ENCODE data around the gene SHISA6. TPM values are rescaled to one million over a fixed set of nuclear protein-coding genes. Genes with fewer than 3 reads are reported as not detected.

The SHISA6 gene
- polyA plus RNA-seq, 1 of the 3 experiments (the other 2 are of a cell fraction), result not detected

DNA sequence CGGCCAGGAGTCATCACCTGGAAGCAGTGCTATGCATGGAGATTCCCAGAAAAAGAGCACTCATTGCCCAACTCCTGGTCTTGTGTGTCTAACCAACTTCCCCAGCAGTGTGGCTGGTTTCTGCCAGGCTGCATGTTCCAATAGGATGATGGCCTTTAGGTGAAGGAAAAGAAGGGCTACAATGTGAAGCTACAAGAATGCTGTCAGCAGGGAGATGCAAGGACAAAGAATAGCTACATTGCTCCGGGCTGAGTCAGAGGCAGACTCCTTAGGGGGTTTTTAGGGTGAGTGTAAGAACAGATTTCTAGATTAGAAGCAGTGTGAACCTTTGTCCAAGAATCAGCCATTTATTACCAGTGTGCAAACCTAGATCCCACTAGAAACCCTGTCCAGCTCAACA is 294.2 kb downstream of the SHISA6 start:
- TF ChIP-seq RCOR1 (IDR thresholded peaks at IDR 0.05; ENCODE audit: low read length) (no peak), NRF1 (IDR thresholded peaks at IDR 0.05; ENCODE audit: low read depth, low read length) (no peak), TAF1 (IDR thresholded peaks at IDR 0.05; ENCODE audit: borderline replicate concordance, low read depth, low read length) (no peak), MXI1 (IDR thresholded peaks at IDR 0.05; ENCODE audit: low read depth, low read length) (no peak), RXRA (IDR thresholded peaks at IDR 0.05; ENCODE audit: borderline replicate concordance, low read depth) (no peak)
- TF ChIP-seq, protein P1, sequence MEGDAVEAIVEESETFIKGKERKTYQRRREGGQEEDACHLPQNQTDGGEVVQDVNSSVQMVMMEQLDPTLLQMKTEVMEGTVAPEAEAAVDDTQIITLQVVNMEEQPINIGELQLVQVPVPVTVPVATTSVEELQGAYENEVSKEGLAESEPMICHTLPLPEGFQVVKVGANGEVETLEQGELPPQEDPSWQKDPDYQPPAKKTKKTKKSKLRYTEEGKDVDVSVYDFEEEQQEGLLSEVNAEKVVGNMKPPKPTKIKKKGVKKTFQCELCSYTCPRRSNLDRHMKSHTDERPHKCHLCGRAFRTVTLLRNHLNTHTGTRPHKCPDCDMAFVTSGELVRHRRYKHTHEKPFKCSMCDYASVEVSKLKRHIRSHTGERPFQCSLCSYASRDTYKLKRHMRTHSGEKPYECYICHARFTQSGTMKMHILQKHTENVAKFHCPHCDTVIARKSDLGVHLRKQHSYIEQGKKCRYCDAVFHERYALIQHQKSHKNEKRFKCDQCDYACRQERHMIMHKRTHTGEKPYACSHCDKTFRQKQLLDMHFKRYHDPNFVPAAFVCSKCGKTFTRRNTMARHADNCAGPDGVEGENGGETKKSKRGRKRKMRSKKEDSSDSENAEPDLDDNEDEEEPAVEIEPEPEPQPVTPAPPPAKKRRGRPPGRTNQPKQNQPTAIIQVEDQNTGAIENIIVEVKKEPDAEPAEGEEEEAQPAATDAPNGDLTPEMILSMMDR (IDR thresholded peaks at IDR 0.05), result no peak
- Histone ChIP-seq H3K4me2 (no peak overlapping the region), H3K9ac (no peak overlapping the region), H3K9me3 (no peaks in the 10 kb centered on the region), H3K79me2 (ENCODE audit: insufficient read depth) (no peaks in the 10 kb centered on the region), H3K9me2 (no peaks in the 10 kb centered on the region), H3K36me3 (replicated peaks in 1 of 2; ENCODE audit: control insufficient read depth in 1 of 2, insufficient read depth in 2 of 2, low read length in 1 of 2) (no peaks in the 10 kb centered on the region), H4K20me1 (ENCODE audit: insufficient read depth) (no peaks in the 10 kb centered on the region), H3K27ac (ENCODE audit: low read depth in 2 of 2, low read length in 1 of 2) (no peak overlapping the region), H3K4me1 (ENCODE audit: control insufficient read depth in 1 of 2, insufficient read depth in 2 of 2, low read depth in 1 of 2, low read length in 1 of 2) (peaks cover 0 to 9% of the 10 kb centered on the region in 2 experiments; a peak in 1 of 4 replicates), H3K27me3 (ENCODE audit: insufficient read depth) (no peaks in the 10 kb centered on the region), H2AFZ (ENCODE audit: low read depth) (no peak overlapping the region), H3K4me3 (ENCODE audit: low read depth in 2 of 2, low read length in 1 of 2) (no peak overlapping the region), H3F3A (replicated peaks; ENCODE audit: insufficient read depth) (no peaks in the 10 kb centered on the region)
- no peak for DNase-seq
- ChIA-PET CTCF (interaction anchor here (1.0 kb wide), 1 partner anchor 16 kb away, joined by 3 read pairs; no protein-coding TSS in a partner anchor), POLR2A (no interaction called here)
- 11% methylated on average over 2 of the region's 2 CpGs for WGBS (ENCODE audit: low lambda C conversion rate)

- peaks cover 0 to 10% of the 10 kb centered on the region in 2 experiments; a peak in 1 of 4 replicates for H3K4me1 ChIP-seq (ENCODE audit: control insufficient read depth in 1 of 2, insufficient read depth in 2 of 2, low read depth in 1 of 2, low read length in 1 of 2)
- TF ChIP-seq SIN3A (IDR thresholded peaks at IDR 0.05; ENCODE audit: borderline replicate concordance, low read depth, low read length), result no peak
- TF ChIP-seq, protein P2, sequence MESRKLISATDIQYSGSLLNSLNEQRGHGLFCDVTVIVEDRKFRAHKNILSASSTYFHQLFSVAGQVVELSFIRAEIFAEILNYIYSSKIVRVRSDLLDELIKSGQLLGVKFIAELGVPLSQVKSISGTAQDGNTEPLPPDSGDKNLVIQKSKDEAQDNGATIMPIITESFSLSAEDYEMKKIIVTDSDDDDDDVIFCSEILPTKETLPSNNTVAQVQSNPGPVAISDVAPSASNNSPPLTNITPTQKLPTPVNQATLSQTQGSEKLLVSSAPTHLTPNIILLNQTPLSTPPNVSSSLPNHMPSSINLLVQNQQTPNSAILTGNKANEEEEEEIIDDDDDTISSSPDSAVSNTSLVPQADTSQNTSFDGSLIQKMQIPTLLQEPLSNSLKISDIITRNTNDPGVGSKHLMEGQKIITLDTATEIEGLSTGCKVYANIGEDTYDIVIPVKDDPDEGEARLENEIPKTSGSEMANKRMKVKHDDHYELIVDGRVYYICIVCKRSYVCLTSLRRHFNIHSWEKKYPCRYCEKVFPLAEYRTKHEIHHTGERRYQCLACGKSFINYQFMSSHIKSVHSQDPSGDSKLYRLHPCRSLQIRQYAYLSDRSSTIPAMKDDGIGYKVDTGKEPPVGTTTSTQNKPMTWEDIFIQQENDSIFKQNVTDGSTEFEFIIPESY (IDR thresholded peaks at IDR 0.05; ENCODE audit: borderline replicate concordance, low read depth), result no peak
- TF ChIP-seq POLR2AphosphoS5 (IDR thresholded peaks at IDR 0.05; ENCODE audit: low read depth, low read length), result no peak
- no peak for TF ChIP-seq TAF1 (IDR thresholded peaks at IDR 0.05; ENCODE audit: borderline replicate concordance, low read depth, low read length)
- no peak for TF ChIP-seq IRF3 (IDR thresholded peaks at IDR 0.05; ENCODE audit: low read depth, low read length)
- TF ChIP-seq CHD2 (IDR thresholded peaks at IDR 0.05; ENCODE audit: low read length, partially characterized antibody), result no peak
- TF ChIP-seq YY1 (IDR thresholded peaks at IDR 0.05; ENCODE audit: low read depth), result no peak
- TF ChIP-seq EP300 (IDR thresholded peaks at IDR 0.05; ENCODE audit: borderline replicate concordance in 1 of 2, low read depth in 1 of 2, low read length in 1 of 2), result no peak
- TF ChIP-seq, protein P3, sequence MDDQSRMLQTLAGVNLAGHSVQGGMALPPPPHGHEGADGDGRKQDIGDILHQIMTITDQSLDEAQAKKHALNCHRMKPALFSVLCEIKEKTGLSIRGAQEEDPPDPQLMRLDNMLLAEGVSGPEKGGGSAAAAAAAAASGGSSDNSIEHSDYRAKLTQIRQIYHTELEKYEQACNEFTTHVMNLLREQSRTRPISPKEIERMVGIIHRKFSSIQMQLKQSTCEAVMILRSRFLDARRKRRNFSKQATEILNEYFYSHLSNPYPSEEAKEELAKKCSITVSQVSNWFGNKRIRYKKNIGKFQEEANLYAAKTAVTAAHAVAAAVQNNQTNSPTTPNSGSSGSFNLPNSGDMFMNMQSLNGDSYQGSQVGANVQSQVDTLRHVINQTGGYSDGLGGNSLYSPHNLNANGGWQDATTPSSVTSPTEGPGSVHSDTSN (IDR thresholded peaks at IDR 0.05), result no peak
Observed at GRCh38 chr17:11538366-11538765, 297.4 kb downstream of the SHISA6 start.

More at GRCh38 chr17:11538366-11538765, 297.4 kb downstream of the SHISA6 start:
- Histone ChIP-seq H3K4me2 (no peak overlapping the region), H3F3A (replicated peaks; ENCODE audit: insufficient read depth) (no peaks in the 10 kb centered on the region), H3K27me3 (ENCODE audit: insufficient read depth) (no peaks in the 10 kb centered on the region), H3K9ac (no peak overlapping the region), H2AFZ (ENCODE audit: low read depth) (no peak overlapping the region), H3K36me3 (replicated peaks in 1 of 2; ENCODE audit: control insufficient read depth in 1 of 2, insufficient read depth in 2 of 2, low read length in 1 of 2) (no peaks in the 10 kb centered on the region), H3K4me3 (ENCODE audit: low read depth in 2 of 2, low read length in 1 of 2) (no peak overlapping the region), H3K9me2 (no peaks in the 10 kb centered on the region), H4K20me1 (ENCODE audit: insufficient read depth) (no peaks in the 10 kb centered on the region), H3K79me2 (ENCODE audit: insufficient read depth) (no peaks in the 10 kb centered on the region), H3K27ac (ENCODE audit: low read depth in 2 of 2, low read length in 1 of 2) (no peak overlapping the region), H3K9me3 (no peaks in the 10 kb centered on the region)
- DNase-seq, result no peak
- WGBS (ENCODE audit: low lambda C conversion rate), result 16% methylated on average over 5 of the region's 5 CpGs
- POLR2A ChIA-PET, result no interaction called here
- CTCF ChIA-PET, result no interaction called here

Measured in SK-N-SH (cell line).